NCI-H1105 (cell line): ENCODE data around the gene UBE2Q1.
"Not testable (repeated sequence)": the region's sequence is repeated elsewhere in the genome, so short reads cannot be mapped to it uniquely, and the experiment has no call there.

Source experiments
- DNase-seq: peaks from one replicate; lab custom pipeline; 2025; lab: John Stamatoyannopoulos, UW

Gene UBE2Q1

GRCh38 chr1:154550657-154551056 lies 7.8 kb downstream of the UBE2Q1 start:
- no peak for DNase-seq

GRCh38 chr1:154550070-154550469 lies 8.4 kb downstream of the UBE2Q1 start:
- DNase-seq: no peak

DNA sequence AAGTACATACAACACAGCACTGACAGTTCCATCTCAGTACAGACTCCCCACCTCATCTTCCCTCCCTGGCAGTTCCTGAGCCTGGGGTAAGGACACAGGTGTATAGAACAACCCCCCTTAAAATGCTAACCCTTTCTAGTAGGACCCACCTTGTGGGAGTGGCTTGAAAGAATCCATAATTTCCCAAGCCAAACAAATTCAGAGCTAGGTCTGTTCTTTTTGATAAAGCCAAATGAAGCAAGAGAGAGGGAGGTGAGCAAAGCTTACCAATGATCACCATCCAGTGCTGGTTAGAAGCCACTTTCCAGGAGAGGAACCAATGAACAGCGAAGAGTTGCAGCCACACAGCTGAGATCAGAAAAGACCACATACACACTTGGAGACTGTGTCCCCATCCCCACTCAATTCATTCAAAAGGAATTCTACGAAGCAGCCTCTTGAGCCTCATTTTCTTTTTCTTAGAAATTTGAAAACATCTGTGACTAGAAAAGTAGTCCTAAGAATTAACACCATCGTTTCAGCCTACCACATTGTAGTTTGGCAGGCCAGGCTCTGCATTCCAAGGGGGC lies 9.2 kb downstream of the UBE2Q1 start:
- no peak for DNase-seq

GRCh38 chr1:154548028-154548427 lies 10.4 kb downstream of the UBE2Q1 start:
- no peak for DNase-seq

- no peak for DNase-seq
These were observed 11.2 kb downstream of the UBE2Q1 start for GRCh38 chr1:154547105-154547732.

- DNase-seq: peak; percentile 17
These were observed 12.0 kb downstream of the UBE2Q1 start for GRCh38 chr1:154546264-154547063.

- no peak for DNase-seq
These were observed 17.2 kb downstream of the UBE2Q1 start for GRCh38 chr1:154541231-154541630.

DNA sequence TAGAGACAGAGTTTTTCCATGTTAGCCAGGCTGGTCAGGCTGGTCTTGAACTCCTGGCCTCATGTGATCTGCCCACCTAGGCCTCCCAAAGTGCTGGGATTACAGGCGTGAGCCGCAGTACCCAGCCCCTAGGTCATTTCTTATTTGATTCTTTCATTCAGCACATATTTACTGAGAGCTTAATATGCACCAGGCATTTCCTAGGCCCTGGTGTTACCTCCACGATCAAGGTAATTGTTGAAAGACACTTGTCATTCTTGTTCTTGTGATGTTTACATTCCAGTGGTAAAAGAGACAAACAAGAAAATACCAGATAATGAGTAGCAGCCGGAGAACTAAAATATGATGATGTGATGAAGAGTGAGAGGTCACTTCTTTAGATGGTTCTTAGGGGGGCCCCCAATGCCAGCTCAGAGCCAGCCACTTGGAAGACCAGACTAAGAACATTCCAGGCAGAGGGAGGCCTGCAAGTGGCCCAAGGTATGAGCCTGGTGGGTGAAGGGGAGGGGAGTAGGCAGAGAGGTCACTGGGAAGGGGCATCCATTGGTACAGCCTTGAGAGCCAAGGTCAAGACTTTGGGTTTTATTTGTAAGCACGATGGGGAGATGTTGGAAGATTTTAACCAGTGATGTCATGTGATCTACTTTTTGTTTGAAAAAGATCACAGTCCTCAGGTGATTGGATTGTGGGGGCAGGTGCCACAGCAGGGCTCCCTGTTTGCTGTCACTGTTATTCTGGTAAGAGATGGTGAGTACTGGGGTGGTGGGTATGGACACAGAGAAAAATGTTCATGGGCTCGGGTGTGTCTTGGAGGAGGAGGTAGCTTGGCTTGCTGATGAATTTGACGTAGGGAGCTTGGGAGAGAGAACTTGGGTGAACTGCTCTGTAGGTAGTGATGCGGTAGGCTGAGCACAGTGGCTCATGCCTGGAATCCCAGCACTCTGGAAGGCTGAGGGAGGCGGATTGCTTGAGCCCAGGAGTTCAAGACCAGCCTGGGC lies 18.7 kb downstream of the UBE2Q1 start:
- DNase-seq: no peak

- no peak for DNase-seq
These were observed 21.9 kb downstream of the UBE2Q1 start for GRCh38 chr1:154536570-154536969.

GRCh38 chr1:154533952-154534844 lies 24.3 kb downstream of the UBE2Q1 start:
- peak; percentile 57 for DNase-seq

DNA sequence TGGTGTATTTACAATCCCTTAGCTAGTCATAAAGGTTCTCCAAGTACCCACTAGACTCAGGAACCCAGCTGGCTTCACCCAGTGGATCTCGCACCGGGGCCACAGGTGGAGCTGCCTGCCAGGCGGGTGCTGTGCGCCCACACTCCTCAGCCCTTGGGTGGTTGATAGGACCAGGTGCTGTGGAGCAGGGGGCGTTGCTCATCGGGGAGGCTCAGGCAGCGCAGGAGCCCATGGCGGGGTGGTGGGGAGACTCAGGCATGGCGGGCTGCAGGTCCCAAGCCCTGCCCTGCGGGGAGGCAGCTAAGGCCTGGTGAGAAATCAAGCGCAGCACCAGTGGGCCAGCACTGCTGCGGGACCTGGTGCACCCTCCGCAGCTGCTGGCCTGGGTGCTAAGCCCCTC lies 26.5 kb downstream of the UBE2Q1 start:
- not testable (repeated sequence) for DNase-seq

DNA sequence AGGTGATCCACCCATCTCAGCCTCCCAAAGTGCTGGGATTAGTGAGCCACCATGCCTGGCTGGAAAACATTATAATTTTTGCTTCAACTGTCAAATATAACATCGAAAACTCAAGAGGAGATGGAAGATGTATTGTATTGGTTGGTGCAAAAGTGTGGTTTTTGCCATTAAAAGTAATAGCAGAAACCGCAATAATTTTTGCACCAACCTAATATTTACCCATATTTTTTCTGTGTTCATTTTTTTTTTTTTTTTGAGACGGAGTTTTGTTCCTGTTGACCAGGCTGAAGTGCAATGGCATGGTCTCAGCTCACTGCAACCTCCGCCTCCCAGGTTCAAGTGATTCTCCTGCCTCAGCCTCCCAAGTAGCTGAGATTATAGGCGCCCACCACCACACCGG lies 29.2 kb downstream of the UBE2Q1 start:
- no peak for DNase-seq

DNA sequence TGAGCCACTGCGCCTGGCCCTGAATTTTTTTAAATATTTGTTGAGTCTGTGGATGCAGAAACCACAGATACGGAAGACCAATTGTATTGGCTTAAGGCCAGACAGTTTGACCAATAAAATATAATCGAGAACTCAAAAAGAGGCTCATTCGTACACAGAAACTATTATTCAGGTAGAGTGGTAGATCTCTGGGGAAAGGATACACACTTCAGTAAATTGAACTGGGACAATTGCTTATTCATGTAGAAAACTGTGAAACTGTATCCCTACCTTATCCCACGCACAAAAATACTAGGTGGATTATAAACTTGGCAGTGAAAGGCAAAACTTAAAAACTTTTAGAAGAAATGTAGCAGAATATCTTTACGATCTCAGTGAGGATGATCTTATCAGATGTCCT lies 31.3 kb downstream of the UBE2Q1 start:
- DNase-seq: no peak

DNA sequence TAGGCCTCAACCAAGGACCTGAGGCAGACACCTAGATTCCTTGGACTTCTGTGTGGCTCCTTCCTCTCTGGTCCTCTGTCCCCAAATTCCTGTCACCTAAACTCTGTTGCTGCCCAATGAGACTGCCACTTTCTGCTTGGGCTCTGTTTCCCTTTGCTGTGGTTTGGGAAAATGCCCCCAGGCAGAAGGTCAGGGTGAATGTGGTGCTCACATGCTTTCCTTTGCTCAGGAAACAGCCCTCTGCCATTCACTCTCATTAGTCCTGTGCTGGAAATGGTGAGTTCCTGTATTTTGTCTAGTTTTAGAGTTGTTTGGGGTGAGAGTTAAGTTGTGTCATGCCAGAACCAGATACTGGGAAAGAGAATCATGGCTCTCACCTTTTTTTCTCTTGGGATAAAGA lies 33.6 kb downstream of the UBE2Q1 start:
- DNase-seq: no peak

- no peak for DNase-seq
These were observed 36.8 kb downstream of the UBE2Q1 start for GRCh38 chr1:154521695-154522094.

DNA sequence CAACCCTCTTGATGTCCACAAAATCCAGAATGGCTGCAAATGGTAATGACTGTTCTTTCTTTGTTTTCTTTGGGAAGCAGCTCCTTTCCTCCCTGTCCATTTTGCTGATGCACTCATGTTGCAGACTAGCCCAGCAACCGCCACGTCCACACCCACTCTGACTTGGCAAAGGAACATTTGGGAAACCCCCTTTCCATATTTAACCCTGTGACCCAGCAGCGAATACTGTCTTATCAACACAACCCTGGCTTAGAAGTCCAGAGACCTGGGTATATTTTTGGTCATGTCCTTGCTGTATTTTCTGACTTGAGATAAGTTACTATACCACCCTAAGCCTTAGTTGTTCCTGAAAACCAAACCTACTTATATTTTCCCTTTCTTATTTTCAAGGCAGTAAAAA lies 38.1 kb downstream of the UBE2Q1 start:
- DNase-seq: no peak

- no peak for DNase-seq
These were observed 38.9 kb downstream of the UBE2Q1 start for GRCh38 chr1:154519591-154519991.

DNA sequence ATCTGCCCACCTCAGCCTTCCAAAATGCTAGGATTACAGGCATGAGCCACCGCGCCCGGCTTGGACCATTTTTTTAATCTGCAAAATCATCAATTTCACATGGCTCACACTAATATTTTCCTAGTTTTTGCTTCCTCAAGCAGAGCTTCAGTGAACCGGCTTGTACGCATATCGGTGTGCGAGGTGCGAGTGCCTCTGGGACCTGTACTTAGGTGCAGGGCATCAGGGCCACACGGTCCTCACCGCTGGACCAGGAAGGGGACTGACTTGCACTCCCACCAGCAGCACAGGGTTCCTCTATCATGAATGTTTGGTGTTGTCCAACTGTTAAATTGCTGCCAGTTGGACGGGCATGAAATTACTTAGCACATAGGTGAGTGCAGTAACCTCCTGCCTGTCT lies 40.8 kb downstream of the UBE2Q1 start:
- DNase-seq: no peak

DNA sequence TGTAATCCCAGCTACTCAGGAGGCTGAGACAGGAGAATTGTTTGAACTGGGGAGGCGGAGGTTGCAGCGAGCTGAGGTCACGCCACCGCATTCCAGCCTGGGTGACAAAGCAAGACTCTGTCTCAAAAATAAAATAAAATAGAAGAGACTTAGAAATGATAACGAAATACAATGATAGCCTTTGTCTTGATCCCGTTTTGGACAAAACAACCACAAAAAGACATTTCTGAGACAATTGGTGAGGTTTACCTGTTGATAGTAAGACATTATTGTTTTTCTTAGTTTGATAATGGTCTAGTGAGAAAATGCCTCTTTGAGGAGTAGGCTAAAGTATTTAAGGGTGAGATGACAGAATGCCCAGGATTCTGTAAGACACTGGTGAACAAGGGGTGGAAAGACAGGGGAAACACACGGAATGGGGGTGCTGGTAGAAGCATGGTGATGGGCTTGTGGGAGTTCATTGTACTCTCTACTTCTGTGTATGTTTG lies 44.4 kb downstream of the UBE2Q1 start:
- no peak for DNase-seq

- DNase-seq: no peak
These were observed 45.7 kb downstream of the UBE2Q1 start for GRCh38 chr1:154512760-154513159.

GRCh38 chr1:154503898-154504297 lies 54.6 kb downstream of the UBE2Q1 start:
- DNase-seq: no peak
